RWPE1 (cell line): ENCODE measurements around the gene TEX264.

Source experiments
- CTCF ChIA-PET: fragments of 350-600 bp; sonication (Branson Sonifier 250); formaldehyde crosslinking; extraction: SDS; loops from one replicate; lab custom pipeline; 2021; lab: Yijun Ruan, JAX
- POLR2A ChIA-PET: fragments of 400-600 bp; formaldehyde crosslinking; extraction: SDS; loops from one replicate; lab custom pipeline; 2020; ENCODE audit warnings: antibody characterized with exemption; ENCODE audit not compliant: low non-redundant PET; lab: Yijun Ruan, JAX
- DNase-seq: peaks from one replicate; pipeline ENCODE4 v3.0.0; 2012; ENCODE audit warnings: low spot score
- H3K27ac ChIP-seq: fragments of 450-650 bp; 2 replicates; pipeline ENCODE4 v1.5.1; 2017
- TF ChIP-seq, protein P1 (sequence below): fragments of 450-650 bp; conservative IDR thresholded peaks from 2 replicates; pipeline ENCODE4 v1.5.1; 2017; ENCODE audit warnings: low read depth, mild to moderate bottlenecking

TEX264 gene

DNA sequence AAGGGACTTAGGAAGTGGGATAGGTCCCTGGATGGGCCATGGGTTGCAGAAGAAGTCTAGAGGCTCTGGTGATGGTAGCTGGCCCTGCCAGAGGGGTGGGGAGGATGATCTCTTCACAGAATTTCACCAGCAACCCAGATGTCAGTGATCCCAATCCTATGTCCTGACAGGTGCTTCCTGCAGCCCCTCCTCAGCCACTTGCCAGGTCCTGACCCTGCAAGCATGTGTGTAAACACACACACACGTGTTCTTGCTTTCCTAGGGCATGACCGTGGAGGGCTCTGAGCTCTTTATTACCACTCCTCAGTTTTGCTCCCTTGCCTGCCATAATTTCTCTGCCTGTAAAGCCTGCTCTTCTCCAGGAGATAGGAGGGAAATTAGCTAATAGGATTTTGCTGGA, 12.5 kb downstream of the TEX264 start:
- POLR2A ChIA-PET: no interaction called here
- CTCF ChIA-PET: interaction anchor here (0.5 kb wide), 1 partner anchor 181 kb away, joined by 4 read pairs; no protein-coding TSS in a partner anchor
- DNase-seq: no peak
- TF ChIP-seq, protein P1, sequence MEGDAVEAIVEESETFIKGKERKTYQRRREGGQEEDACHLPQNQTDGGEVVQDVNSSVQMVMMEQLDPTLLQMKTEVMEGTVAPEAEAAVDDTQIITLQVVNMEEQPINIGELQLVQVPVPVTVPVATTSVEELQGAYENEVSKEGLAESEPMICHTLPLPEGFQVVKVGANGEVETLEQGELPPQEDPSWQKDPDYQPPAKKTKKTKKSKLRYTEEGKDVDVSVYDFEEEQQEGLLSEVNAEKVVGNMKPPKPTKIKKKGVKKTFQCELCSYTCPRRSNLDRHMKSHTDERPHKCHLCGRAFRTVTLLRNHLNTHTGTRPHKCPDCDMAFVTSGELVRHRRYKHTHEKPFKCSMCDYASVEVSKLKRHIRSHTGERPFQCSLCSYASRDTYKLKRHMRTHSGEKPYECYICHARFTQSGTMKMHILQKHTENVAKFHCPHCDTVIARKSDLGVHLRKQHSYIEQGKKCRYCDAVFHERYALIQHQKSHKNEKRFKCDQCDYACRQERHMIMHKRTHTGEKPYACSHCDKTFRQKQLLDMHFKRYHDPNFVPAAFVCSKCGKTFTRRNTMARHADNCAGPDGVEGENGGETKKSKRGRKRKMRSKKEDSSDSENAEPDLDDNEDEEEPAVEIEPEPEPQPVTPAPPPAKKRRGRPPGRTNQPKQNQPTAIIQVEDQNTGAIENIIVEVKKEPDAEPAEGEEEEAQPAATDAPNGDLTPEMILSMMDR: no peak
- no peak overlapping the region for H3K27ac ChIP-seq

DNA sequence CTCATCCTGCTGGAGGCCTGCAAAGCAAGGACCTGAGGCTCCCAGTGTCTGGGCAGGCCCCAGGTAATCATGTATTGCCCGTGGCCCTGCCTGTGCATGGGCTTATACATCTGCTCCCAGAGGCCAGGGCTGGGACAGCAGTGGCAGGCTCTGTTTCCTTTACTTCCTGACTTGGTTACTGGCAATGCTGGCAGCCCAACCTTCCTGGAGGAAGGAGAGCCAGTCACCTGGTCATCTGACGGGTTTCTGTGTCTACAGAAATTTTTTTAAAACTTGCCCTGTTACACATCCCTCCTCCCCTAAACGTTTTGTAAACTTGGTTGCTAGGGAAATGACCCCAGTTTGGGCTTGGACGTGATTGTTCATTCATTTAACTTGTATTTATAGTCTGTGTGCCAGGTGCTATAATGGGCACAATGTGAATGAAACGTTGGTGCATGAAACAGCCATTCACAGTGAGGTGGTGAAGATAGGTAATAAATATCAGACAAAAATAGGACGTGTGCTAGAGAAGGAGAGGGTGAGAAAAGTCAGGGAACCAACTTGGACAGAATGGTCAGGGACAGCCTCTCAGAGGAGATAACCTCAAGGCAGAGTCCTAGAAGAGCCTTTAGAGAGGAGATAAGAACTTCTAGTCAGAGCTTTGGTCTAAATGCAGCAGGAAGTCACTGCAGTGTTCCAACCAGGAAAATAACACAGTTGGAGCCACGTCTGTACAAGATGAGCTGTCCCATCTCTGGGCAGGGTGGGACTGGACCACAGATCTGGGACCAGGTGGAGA, 14.1 kb downstream of the TEX264 start:
- DNase-seq: no peak
- TF ChIP-seq, protein P1: no peak
- ChIA-PET POLR2A (no interaction called here), CTCF (interaction anchor here (0.5 kb wide), 1 partner anchor 1450 kb away, joined by 3 read pairs; no protein-coding TSS in a partner anchor)
- peak overlapping the region; percentile 35; the same call in 1 of the 2 replicates for H3K27ac ChIP-seq

DNA sequence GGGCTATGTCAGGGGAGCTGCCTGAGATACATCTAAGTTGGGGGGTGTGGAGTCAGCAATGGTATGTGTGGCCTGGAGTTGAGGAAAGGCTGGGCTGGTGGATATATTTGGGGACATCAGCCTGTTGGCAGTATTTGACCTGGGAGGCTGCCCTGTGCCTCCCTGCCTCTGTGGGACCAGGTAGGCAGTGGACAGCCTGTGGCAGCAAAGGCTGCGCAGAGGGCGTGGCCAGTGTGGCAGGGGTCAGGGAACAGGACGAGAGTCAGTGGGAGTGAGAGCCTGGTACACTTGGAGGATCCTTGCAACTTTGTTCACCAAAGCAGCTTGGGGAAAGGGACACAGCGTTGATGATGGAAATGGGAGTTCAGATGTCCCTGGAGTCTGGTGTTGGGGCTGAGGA, 15.0 kb downstream of the TEX264 start:
- ChIA-PET POLR2A (no interaction called here), CTCF (no interaction called here)
- TF ChIP-seq, protein P1: no peak
- H3K27ac ChIP-seq: peak overlapping the region; percentile 35
- DNase-seq: no peak

DNA sequence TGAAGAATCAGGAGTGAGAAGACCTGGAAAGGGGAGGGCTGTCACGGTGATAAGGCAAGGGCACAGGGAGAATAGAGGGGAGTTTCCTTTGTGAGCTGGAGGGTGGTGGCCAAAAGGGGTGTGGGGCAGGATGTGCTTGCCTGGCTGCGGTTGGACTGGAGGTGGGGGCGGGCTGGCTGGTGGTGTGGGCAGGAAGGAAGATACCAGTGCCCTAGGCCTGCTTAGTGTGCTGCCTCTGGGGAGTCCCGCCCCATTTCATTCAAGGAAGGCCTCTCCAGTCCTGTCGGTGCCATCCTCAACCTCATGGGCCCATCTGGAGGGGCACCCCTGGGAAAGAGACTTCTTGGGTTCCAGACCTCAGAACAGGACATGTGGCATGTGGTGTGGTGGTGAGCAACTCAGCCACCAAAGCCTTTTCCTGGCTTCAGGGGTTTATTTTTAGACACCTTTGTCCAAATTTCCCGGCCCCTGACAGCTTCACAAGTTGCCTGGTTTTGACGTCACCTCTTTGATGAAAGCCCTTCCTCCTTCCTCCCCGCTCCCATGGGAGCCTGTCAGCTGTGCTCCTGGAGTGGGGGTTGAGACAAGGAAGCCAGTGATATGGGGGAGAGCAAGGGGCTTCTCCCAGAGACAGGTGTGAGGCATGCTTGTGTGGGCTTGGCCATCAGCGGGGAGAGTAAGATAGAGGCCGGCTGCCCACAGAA, 15.6 kb downstream of the TEX264 start:
- POLR2A ChIA-PET: no interaction called here
- CTCF ChIA-PET: no interaction called here
- DNase-seq: peak; percentile 34
- H3K27ac ChIP-seq: peak overlapping the region; percentile 35
- TF ChIP-seq, protein P1: no peak

DNA sequence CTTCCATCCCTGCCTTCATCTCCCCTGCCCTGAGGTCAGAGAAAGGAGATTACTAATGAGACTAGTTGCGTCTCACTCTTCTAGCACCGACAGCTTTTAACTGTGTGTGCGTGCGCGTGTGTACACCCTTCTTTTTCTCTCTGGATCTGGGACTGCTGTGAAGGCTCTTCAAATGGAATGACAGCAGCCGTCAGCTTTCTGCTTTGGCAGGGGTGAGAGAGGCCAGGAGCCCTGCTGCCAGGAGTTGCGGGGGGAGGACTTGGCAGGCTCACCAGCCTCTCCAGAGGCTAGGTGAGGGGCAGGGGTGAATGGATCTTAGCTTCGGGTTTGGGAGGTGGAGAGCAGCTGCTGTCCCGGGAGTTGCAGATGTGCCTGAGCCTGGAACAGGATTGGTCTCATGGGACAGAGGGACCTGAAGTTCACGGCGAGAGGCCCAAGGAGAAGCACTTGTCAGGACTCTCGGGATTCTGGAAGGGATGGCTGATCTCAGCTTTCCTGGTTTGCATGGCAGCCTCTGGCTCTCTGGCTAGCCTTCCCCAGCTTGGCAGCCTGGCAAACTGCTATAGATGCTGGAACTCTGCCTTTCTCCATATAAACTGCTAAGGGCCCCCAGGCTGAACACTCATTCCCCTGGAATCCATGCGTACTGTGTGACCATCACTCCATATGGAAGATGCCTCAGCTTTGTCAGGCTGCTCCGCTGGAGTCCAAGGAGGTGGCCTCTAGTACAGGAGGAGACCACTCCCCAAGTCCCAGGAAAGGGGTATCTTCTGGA, 16.6 kb downstream of the TEX264 start:
- TF ChIP-seq, protein P1: no peak

DNA sequence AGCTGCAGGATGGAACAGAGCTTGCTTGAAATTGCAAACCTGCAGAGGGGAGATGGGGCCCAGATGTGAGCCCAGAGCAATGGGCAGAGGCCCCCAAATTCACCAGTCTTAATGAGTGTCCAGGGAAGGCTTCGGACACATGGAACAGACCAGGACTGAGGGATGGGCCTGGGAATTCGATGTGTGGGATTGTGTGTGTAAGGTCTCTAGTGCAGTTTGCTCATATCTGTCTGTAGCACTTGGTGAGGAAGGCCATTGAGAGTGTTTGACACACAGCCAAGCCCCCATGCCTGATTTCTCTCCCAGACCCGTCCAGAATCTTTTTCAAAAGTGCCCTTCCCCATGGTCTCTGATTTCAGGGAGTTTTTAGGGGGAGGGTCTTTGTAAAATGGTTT, 17.2 kb downstream of the TEX264 start:
- DNase-seq: no peak
- ChIA-PET POLR2A (no interaction called here), CTCF (no interaction called here)
- no peak overlapping the region for H3K27ac ChIP-seq
- TF ChIP-seq, protein P1: no peak

More for the DNA sequence above, 16.6 kb downstream of the TEX264 start:
- peak overlapping the region; percentile 35 for H3K27ac ChIP-seq
- ChIA-PET CTCF (no interaction called here), POLR2A (no interaction called here)
- DNase-seq: peak; percentile 13
